GM18907 (cell line): Measurements from ENCODE around the gene SYK.
"Not testable (repeated sequence)": the region's sequence is repeated elsewhere in the genome, so short reads cannot be mapped to it uniquely, and the experiment has no call there.

Experiments
- ATAC-seq: cut with Tn5 transposase; IDR thresholded peaks from one replicate; pipeline ENCODE4 v1.9.1; 2021; ENCODE audit warnings: mild to moderate bottlenecking, moderate library complexity; ENCODE audit not compliant: unreplicated experiment

SYK gene

GRCh38 chr9:90872835-90873294, 71.2 kb downstream of the SYK start:
- no peak for ATAC-seq

GRCh38 chr9:90873422-90873821, 71.8 kb downstream of the SYK start:
- ATAC-seq, result no peak

- ATAC-seq, result no peak
Observed at GRCh38 chr9:90874194-90874593, 72.6 kb downstream of the SYK start.

GRCh38 chr9:90878562-90878961, 76.9 kb downstream of the SYK start:
- ATAC-seq, result no peak

GRCh38 chr9:90880066-90880465, 78.4 kb downstream of the SYK start:
- no peak for ATAC-seq

GRCh38 chr9:90880669-90881068, 79.0 kb downstream of the SYK start:
- no peak for ATAC-seq

- ATAC-seq, result peak; percentile 70
Observed at GRCh38 chr9:90881648-90882047, 80.0 kb downstream of the SYK start.

GRCh38 chr9:90882991-90883600, 81.5 kb downstream of the SYK start:
- no peak for ATAC-seq

- ATAC-seq, result no peak
Observed at GRCh38 chr9:90883661-90884060, 82.0 kb downstream of the SYK start.

GRCh38 chr9:90884178-90884577, 82.6 kb downstream of the SYK start:
- ATAC-seq, result no peak

- ATAC-seq, result not testable (repeated sequence)
Observed at GRCh38 chr9:90886868-90887267, 85.2 kb downstream of the SYK start.

- ATAC-seq, result no peak
Observed at GRCh38 chr9:90888941-90889340, 87.3 kb downstream of the SYK start.

- no peak for ATAC-seq
Observed at GRCh38 chr9:90890146-90890810, 88.7 kb downstream of the SYK start.

- ATAC-seq, result no peak
Observed at GRCh38 chr9:90891308-90892040, 89.9 kb downstream of the SYK start.

GRCh38 chr9:90892918-90893317, 91.3 kb downstream of the SYK start:
- ATAC-seq, result no peak

- ATAC-seq, result no peak
Observed at GRCh38 chr9:90893706-90894105, 92.1 kb downstream of the SYK start.

GRCh38 chr9:90894986-90895687, 93.5 kb downstream of the SYK start:
- ATAC-seq, result no peak

- no peak for ATAC-seq
Observed at GRCh38 chr9:90895786-90896185, 94.2 kb downstream of the SYK start.

GRCh38 chr9:90896231-90896630, 94.6 kb downstream of the SYK start:
- ATAC-seq, result no peak

GRCh38 chr9:90898228-90898627, 96.6 kb downstream of the SYK start:
- ATAC-seq, result no peak

GRCh38 chr9:90899287-90899686, 97.7 kb downstream of the SYK start:
- ATAC-seq, result no peak
